Fibroblast of mammary gland (primary cell): ENCODE data around the gene CLINT1.

Experiments
- DNase-seq: peaks from one replicate; pipeline ENCODE4 v3.0.0-alpha.2; 2010; ENCODE audit warnings: low read depth
- H3K4me3 ChIP-seq: 2 replicates; pipeline ENCODE4 v1.5.1; 2011; ENCODE audit warnings: low read depth, mild to moderate bottlenecking, low read length, moderate library complexity; ENCODE audit not compliant: control insufficient read depth
- TF ChIP-seq, protein P1 (sequence below): conservative IDR thresholded peaks from 2 replicates; pipeline ENCODE4 v1.5.1; 2011; ENCODE audit warnings: low read depth, low read length, inconsistent platforms; ENCODE audit not compliant: control insufficient read depth, insufficient read depth

CLINT1 gene

DNA sequence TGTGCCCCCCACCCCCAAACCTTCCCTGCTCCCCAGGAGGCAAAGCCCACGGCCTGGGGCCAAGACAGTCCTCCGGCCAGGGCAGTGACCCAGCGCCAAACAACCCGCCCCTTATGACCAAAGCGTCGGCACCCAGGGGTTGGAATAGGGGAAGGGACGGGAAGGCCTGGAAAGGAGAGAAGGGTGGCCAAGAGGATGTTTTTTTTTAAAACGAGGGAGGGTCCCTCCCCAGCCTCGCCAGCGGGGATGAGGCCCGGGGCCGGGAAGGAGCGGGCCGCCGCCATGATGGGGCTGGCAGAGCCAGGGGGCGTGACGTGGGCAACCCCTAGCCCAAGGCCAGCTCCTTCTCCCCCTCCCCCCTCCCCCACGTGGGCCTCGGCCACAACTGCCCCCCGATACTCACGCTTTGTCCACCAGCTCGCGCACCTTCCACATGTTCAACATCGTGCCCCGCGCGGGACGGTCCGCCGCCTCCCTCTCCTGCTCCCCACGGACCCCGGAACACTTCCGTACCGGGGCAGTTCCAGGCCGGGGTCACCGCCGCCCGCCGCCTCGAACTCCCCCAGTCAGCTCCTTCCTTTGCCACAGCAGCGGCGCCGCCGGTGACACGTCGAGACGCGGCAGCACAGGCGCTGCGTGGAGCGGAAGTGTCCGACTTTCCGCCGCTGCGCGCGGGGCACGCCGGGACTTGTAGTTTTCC is at the start of gene CLINT1:
Gene CLINT1, minus strand, starts transcription at position 619 of the 700 bp plus-strand sequence. Its CDS starts 175 bp downstream, at position 444.
- peak; percentile 78 for DNase-seq
- H3K4me3 ChIP-seq: peak within 1 kb of the TSS; percentile 89
- TF ChIP-seq, protein P1, sequence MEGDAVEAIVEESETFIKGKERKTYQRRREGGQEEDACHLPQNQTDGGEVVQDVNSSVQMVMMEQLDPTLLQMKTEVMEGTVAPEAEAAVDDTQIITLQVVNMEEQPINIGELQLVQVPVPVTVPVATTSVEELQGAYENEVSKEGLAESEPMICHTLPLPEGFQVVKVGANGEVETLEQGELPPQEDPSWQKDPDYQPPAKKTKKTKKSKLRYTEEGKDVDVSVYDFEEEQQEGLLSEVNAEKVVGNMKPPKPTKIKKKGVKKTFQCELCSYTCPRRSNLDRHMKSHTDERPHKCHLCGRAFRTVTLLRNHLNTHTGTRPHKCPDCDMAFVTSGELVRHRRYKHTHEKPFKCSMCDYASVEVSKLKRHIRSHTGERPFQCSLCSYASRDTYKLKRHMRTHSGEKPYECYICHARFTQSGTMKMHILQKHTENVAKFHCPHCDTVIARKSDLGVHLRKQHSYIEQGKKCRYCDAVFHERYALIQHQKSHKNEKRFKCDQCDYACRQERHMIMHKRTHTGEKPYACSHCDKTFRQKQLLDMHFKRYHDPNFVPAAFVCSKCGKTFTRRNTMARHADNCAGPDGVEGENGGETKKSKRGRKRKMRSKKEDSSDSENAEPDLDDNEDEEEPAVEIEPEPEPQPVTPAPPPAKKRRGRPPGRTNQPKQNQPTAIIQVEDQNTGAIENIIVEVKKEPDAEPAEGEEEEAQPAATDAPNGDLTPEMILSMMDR: no peak

DNA sequence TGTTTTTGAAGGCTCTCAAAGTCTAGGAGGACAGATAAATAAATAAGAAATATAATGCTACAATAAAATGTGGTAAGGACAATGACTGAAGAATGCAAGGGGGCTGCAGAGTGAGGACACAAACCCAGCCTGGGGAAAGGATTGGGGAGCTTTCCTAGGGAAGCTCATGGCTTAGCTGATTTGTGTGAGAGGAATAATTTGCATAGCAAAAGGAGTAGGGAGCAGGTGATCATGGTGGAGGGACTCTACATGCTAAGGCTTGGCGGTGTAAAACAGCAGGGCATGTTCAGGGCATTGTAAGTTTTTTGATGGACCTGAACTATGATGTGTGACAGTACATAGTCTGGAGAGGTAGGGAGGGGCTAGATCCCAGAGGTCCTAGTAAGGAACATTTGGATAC is 49.5 kb upstream of the CLINT1 start:
- TF ChIP-seq, protein P1: no peak
- no peak for DNase-seq
- no peak overlapping the region for H3K4me3 ChIP-seq

DNA sequence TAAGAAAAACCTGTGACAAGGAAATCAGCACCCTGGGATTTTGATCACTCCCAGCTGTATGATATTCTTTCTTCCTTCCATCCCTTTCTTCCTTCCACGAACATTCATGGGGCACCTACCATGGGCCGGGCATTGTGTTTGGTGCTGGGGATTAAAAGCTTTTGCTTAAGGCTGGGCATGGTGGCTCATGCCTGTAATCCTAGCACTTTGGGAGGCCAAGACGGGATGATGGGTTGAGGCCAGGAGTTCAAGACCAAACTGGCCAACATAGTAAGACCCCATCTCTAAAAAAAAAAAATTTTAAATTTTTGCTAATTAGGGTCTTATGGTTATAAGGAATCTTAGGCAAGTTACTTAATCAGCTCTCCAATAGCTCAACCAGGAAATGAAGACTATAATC is 48.5 kb upstream of the CLINT1 start:
- no peak overlapping the region for H3K4me3 ChIP-seq
- TF ChIP-seq, protein P1: no peak
- DNase-seq: no peak

DNA sequence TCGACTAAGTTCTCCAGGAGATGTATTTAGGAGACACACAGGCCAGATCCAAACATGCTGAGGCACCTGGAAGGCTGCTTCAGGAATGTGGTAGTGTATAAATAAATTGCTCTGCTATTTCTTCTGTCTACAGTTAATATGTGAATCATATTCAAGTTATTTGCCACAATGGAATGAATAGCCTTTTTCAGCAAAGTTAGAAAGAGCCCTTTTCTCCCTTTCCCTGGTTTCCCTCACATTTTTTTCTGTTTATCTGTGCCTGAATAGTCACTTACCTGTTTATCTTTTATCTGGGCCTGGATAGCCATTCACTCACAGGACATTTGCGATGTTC is 44.1 kb upstream of the CLINT1 start:
- TF ChIP-seq, protein P1: no peak
- no peak overlapping the region for H3K4me3 ChIP-seq
- no peak for DNase-seq

DNA sequence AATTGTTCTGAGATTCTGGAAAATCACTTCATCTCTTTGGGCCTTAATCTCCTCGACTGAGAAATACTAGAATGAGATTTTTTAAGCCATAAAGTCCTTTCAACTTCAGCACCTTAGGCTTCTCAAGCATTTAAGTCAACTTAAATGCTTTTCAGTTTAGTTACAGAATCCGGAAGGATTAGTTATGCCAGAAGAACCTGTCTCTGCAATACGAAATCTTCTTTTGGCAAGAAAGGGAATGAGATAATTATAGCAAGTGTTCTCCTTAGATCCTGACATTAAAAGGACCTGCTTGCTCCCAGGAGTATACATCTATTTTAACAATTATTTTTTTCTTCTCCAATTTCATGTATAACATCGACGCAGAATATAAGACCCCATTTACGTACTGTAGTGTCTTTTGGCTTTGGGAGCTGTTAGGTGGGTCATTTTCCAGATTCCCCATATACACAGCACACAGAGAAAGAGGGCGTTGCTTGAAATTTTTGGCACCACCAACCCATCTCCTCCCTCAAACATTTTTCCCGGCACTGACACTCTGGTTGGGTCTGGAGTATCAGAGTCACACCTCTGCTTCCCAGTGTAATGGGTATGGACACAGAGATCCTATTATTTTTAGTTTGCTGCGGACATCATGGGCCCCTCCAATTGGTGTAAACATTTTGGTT is 43.6 kb upstream of the CLINT1 start:
- TF ChIP-seq, protein P1: no peak
- H3K4me3 ChIP-seq: no peak overlapping the region
- DNase-seq: no peak

DNA sequence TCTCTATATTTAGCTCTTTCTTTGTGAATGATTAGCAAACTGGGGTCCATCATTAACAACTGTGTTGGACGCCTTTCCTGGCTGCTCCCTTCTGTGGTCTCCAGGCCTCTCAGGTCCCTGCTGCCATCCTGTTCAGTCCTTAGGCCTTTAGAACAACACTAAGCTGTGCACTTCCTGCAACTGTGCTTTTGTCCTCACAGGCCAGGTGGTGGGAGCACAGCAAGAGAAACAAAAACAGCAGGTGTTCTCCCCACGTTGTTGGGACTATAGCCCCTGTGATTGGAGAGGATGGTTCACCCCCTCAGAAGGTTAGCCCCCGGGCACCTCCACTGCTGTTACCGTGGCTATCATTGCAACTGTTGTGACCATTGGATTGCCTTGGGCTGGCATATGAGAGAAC is 41.7 kb upstream of the CLINT1 start:
- H3K4me3 ChIP-seq: no peak overlapping the region
- DNase-seq: no peak
- TF ChIP-seq, protein P1: no peak
